Upper lobe of right lung (tissue), 1 donor: ENCODE results near the gene COPZ1. TPM values are rescaled to one million over a fixed set of nuclear protein-coding genes. Genes with fewer than 3 reads are reported as not detected.

ENCODE experiments used
- ATAC-seq: fragments of 200-7000 bp; cut with Tn5 transposase; one replicate; pipeline ENCODE4 v1.9.1; 2020; ENCODE audit warnings: mild to moderate bottlenecking, moderate library complexity
- DNase-seq: peaks from one replicate; pipeline ENCODE4 v3.0.0-alpha.2; 2020
- H3K27ac ChIP-seq: fragments of 200-600 bp; one replicate; pipeline ENCODE4 v1.8.0; 2022
- H3K27me3 ChIP-seq: fragments of 200-600 bp; one replicate; pipeline ENCODE4 v1.8.0; 2022; ENCODE audit warnings: mild to moderate bottlenecking
- H3K36me3 ChIP-seq: fragments of 200-600 bp; one replicate; pipeline ENCODE4 v1.8.0; 2022
- H3K4me1 ChIP-seq: fragments of 200-600 bp; one replicate; pipeline ENCODE4 v1.8.0; 2022
- H3K4me3 ChIP-seq: fragments of 200-600 bp; one replicate; pipeline ENCODE4 v1.8.0; 2022; ENCODE audit warnings: mild to moderate bottlenecking
- H3K9me3 ChIP-seq: fragments of 200-600 bp; one replicate; pipeline ENCODE4 v1.8.0; 2022
- CTCF ChIP-seq: fragments of 200-600 bp; IDR thresholded peaks from one replicate; pipeline ENCODE4 v1.8.0; 2022; ENCODE audit warnings: antibody characterized with exemption
- intact Hi-C: fragments of 100-400 bp; cut with DNase I; formaldehyde crosslinking; loops from one replicate; pipeline ENCODE4 v1.11.0; 2022
- total RNA-seq: library from RNA; stranded (reverse); fragmentation: NEBNext Ultra II Directional; extraction: Animal tissue kit (Norgen Biotek cat#: 25700); gene quantifications from one replicate; pipeline ENCODE4 v1.2.1, GENCODE V29; 2021
- donor health status: DM: no; HTN: yes; CAD: no; lungs with severe emphysema.

COPZ1 gene
- total RNA-seq, 1 donor from 2014 or later, result 125 TPM

- H3K4me1 ChIP-seq, result peaks cover 4% of the 10 kb centered on the region
- peak; percentile 92 for ATAC-seq
- peak; percentile 85 for DNase-seq
- peak; percentile 74 for TF ChIP-seq CTCF
- H3K27me3 ChIP-seq, result no peaks in the 10 kb centered on the region
- intact Hi-C loops, result no loop called here
- H3K9me3 ChIP-seq, result no peaks in the 10 kb centered on the region
- no peak overlapping the region for H3K4me3 ChIP-seq
- no peak overlapping the region for H3K27ac ChIP-seq
- no peaks in the 10 kb centered on the region for H3K36me3 ChIP-seq
Measured at GRCh38 chr12:54294152-54294952, 30.6 kb upstream of the COPZ1 start.

- no peaks in the 10 kb centered on the region for H3K27me3 ChIP-seq
- DNase-seq, result no peak
- intact Hi-C loops, result no loop called here
- no peak overlapping the region for H3K27ac ChIP-seq
- no peak for ATAC-seq
- no peak overlapping the region for H3K4me3 ChIP-seq
- TF ChIP-seq CTCF, result no peak
- H3K9me3 ChIP-seq, result no peaks in the 10 kb centered on the region
- no peaks in the 10 kb centered on the region for H3K36me3 ChIP-seq
- peaks cover 4% of the 10 kb centered on the region for H3K4me1 ChIP-seq
Measured at GRCh38 chr12:54294953-54295566, 29.9 kb upstream of the COPZ1 start.

- Histone ChIP-seq H3K27me3 (no peaks in the 10 kb centered on the region), H3K4me1 (peaks cover 16% of the 10 kb centered on the region), H3K4me3 (no peak overlapping the region), H3K9me3 (no peaks in the 10 kb centered on the region), H3K27ac (no peak overlapping the region), H3K36me3 (no peaks in the 10 kb centered on the region)
- ATAC-seq (no peak), DNase-seq (no peak)
- TF ChIP-seq CTCF, result no peak
- intact Hi-C loops, result no loop called here
Measured at GRCh38 chr12:54296393-54297099, 28.4 kb upstream of the COPZ1 start.

GRCh38 chr12:54298904-54299303, 26.0 kb upstream of the COPZ1 start:
- intact Hi-C loops, result no loop called here
- Histone ChIP-seq H3K27me3 (no peaks in the 10 kb centered on the region), H3K4me3 (no peak overlapping the region), H3K36me3 (no peaks in the 10 kb centered on the region), H3K9me3 (no peaks in the 10 kb centered on the region), H3K4me1 (peaks cover 16% of the 10 kb centered on the region), H3K27ac (no peak overlapping the region)
- TF ChIP-seq CTCF, result no peak
- DNase-seq, result no peak
- no peak for ATAC-seq

- Histone ChIP-seq H3K27me3 (no peaks in the 10 kb centered on the region), H3K27ac (no peak overlapping the region), H3K9me3 (no peaks in the 10 kb centered on the region), H3K4me1 (peaks cover 23% of the 10 kb centered on the region), H3K36me3 (no peaks in the 10 kb centered on the region), H3K4me3 (peak overlapping the region; percentile 21)
- no peak for TF ChIP-seq CTCF
- intact Hi-C loops, result no loop called here
- ATAC-seq (no peak), DNase-seq (no peak)
Measured at GRCh38 chr12:54299515-54300224, 25.3 kb upstream of the COPZ1 start.
